ENCODE results near the gene CADPS.
"Not testable (repeated sequence)": the region's sequence is repeated elsewhere in the genome, so short reads cannot be mapped to it uniquely, and the experiment has no call there.

CADPS gene

DNA sequence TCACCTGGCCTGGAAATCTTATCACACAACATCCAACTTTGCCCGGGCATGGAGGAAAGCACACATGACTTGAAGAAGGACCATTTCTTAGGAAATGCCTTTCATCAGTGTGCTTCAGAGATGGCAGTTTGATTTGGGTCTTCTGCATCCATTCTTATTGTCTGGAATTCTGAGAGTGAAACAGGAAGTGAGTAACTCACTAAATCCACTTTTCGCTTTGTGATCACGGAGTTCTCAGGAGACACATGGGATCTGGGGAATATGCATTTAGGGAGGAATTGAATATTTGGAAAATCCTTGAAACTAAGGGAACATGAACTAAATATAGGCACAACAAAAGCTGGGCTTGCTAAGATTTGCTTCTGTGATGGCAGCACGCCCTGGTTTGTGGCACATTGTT is 289.4 kb downstream of the CADPS start:
- DNase-seq, result no peak

DNA sequence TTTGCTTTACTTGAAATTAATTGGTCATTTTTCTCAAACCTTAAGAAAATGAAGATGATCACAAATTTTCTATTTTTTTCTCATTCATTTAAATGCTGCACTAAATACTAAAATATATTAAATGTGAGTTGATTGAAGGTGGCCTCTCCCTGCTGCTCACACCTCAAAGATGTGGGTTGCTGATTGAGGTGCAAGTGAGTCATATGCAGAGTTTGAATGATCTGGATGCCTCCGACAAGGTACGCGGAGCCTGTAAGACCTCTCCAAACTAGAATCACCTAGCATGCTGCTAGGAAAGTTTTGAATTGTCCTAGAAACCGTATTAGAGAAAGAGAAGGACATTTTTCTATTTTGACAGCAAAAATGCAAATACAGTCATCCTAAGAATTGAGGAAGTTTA is 290.6 kb downstream of the CADPS start:
- DNase-seq, result no peak

DNA sequence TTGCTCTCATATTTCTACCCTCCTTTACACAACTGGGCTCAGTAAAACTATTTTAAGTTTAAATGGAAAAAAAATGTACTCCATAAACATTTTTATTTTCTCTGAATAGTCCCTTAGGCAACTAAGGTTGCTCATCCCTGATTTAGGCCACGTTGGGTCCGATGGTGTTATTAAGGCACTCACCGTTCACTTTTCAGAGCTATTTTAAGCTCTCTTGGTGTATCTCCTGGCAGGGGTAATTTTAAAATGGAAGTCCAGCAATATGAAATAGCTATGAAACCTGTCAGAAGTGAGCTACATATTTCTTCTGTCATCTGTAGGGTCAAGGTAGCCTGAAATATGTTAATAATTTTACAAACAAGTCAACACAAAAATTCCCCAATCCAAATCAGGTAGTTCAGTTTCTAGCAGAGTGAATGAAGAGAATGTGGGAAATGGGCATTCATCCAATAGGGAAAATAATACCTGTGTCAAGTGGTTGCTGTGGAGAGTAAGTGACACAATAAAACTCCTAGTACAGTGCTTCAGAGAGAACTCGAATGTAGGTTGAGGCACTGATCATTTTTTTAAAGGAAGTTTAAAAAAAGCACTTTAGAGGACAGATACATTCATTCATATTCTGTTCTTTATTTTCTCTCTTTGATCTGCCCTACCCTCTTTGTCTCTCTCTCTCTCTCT is 292.6 kb downstream of the CADPS start:
- DNase-seq, result no peak

DNA sequence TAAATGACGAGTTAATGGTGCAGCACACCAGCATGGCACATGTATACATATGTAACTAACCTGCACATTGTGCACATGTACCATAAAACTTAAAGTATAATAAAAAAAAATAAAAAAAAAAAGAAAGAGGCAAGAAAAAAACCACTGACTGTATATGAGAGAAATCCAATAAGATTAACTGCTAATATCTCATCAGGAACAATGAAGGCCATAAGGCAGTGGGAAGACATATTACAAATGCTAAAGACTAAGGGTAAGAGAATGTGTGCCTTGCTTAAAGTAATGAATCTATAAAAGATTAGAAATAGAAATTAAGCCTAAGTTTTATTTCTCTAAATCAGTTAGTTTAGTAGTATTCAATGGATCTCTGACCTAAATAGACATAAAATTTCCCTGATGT is 294.7 kb downstream of the CADPS start:
- not testable (repeated sequence) for DNase-seq

DNA sequence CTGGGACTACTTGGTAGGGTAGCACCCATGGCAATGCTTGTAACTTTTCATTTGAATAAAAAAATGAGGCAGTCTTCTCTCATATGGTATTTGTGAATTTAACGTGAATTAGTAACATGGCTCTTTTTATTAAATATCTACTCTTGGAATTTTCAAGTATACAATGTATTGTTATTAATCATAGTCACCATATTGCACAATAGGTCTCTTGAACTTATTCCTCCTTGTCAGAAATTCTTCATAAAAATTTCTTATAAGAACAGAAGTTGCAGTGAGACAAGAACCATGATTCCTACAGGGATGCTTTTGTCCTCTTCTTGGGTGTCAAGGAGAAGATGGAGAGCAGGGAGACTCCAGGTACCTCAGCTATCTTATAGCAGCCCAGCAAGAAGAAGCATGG is 298.1 kb downstream of the CADPS start:
- no peak for DNase-seq

DNA sequence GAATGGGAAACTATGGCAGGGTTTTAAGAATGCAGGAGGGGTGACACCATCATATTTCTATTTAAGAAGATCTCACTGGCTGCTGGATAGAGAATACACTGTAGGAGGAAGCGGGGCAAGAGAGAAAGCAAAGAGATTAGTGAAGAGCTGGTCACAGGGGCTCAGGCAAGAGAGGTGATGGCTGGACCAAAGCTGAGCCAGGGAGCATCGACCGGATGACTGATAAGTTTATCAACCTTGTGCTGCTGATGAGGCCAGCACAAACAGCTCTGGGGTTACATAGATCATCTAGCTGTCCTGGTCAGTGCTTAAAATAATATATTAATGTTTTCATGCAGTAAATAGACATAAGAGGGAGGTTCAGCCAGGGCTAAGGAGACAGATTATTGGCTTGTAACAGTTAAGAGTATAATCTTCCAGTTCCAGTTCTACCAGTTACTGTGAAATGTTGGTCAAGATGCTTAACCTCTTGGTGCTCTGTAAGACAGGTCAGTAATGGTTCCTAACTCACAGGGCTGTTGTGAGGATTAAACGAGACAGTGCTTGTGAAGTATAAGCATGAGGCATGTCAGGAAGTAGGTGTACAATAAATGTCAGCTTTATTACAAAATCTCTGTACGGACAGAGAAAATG is 300.8 kb downstream of the CADPS start:
- DNase-seq, result no peak

DNA sequence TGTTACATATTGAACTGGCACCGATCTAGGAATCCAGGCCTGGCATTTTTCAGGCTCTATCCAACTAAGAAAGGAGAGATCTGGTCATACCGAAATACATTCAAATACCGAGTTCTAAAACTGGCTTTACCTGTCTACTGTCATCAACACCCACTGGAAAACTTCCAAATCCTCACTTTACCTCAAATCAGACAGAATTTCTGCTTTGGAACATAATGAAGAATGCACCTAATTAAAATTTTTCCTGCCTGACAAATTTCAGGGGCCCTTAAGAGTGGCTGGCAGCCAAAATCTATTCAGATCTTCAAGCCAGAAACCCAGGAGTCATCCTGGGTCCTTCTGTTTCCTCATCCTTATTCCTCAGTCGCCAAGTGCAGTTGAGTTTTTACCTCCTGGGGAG is 303.3 kb downstream of the CADPS start:
- DNase-seq, result no peak

DNA sequence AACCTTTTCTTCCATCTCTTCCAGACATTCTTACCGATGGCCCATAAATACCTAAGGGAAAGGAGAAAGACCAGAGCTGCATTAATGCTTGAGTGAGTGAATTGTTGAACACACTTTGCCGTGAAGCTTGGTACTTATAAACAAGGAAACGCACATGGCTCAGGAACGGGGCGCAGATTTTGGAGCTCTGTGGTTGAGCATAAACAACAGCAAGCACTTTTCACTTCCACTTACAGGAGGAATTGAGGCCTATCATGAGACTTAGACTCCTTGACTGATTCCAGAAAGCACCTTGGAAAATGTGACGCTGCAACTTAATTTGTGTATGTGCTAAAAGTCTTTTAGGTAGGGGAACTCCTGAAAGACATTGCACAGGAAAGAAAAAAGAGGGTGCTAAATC is 304.3 kb downstream of the CADPS start:
- no peak for DNase-seq

DNA sequence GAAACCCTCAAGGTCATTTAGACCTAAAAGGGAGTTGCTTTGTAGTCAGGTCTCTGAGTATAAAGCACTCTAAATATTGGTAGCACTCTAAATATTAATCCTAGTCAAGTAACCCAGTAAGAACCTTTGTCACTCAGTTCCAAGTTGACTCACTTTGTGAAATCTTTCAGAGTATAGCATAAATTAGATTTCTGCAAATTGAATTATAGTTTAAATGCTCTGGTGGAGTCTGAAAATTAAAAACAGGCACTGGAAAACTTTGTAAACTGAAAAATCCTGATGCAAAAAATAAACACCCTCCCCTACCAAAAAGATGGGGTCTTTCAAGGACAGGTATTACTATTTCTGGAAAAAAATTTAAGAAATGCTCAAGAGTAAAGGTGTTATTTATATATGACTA is 305.6 kb downstream of the CADPS start:
- DNase-seq, result no peak

DNA sequence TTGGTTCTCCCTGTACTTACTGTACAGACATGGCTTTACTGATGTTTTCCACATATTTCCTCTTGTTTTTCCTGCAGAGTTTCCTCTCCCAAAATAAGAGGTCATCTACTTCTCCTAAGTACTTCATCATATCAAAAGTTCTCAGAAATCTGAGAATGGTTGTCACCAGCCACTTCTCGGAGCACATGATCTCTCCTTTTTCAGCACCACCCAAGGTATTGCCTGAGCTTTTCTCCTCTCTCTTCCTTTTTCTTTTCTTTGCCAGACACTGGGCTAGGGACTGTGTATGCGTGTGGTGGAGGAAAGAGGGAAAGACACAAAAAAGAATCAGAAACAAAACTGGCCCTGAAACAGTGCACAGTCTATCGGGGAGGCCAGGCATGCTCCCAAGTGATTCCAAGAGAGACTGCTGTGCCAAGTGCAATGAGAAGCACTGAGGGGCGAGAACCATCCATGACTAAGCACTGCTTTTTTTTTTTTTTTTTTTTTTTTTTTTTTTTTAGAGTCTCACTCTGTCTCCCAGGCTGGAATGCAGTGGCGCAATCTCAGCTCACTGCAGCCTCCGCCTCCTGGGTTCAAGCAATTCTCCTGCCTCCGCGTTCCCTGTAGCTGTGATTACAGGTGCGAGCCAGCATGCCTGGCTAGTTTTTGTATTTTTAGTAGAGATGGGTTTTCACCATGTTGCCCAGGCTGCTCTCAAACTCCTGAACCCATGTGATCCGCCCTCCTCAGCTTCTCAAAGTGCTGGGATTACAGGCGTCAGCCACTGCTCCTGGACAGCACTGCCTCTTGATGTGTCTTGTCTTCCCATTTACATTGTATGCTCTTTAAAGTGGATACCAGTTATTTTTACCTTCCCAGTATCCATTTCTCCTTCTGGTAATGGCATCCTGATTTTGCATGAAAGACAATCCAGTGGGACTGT is 307.9 kb downstream of the CADPS start:
- DNase-seq, result no peak

DNA sequence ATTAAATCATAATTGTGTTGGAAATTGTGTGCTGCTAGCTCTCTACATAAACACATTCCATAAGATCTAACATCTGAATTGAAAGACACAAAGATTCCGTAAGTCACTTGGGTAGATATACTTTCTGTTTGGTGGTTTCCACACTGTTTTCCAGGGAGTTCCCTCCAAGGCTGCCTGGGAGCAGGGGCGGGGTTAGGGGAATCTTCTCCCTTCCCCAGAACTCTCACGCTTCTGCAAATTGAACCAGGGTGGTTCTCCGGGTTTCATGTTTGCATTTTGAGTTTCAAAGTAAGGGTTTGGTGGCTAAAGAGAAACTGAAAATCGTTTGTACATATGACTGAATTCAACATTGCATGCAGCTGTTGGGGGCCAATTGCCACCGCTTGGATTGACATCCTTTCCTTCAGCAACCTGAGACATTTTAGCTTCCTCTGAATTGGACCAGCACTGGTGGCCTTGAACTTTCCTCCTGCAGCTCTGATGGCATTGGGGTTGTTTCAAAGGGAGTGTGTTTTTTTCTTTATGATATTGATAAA is 309.1 kb downstream of the CADPS start:
- no peak for DNase-seq

DNA sequence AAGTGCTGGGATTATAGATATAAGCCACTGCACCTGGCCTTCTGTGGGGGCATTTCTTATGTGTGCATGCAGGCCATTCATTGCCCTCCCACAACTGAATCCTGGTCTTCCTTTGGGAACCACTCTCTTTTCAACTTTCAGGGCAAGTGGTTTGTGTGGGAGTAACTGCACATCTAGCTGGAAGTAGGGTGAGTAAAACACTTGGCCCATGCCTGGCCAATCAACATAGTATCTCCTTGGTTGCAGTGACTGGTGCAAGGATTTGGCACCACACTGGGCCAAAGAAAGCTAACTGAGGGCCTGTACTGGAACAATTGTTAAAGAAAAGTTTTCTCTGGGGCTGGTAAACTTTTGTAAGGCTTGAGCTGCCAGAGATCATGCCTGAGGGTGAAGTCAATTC is 312.6 kb downstream of the CADPS start:
- DNase-seq, result no peak

DNA sequence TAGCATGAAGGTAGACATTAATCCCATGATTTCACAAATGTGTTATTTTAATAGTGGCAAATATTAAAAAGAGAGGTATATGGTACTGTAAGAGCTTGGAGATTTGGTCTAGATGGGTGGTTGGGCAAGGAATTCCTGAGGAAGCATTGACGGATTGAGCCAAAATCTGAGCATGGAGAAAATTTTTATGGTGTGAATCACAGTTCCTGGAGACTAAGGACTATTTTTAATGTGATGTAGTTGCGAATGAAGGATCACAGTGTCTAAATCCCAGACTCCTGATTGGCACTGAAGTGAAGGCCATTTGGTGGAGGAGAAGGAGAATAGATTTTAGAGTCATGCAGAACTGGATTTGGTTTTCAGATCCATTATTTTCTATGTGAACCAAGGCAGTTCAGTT is 313.2 kb downstream of the CADPS start:
- no peak for DNase-seq

DNA sequence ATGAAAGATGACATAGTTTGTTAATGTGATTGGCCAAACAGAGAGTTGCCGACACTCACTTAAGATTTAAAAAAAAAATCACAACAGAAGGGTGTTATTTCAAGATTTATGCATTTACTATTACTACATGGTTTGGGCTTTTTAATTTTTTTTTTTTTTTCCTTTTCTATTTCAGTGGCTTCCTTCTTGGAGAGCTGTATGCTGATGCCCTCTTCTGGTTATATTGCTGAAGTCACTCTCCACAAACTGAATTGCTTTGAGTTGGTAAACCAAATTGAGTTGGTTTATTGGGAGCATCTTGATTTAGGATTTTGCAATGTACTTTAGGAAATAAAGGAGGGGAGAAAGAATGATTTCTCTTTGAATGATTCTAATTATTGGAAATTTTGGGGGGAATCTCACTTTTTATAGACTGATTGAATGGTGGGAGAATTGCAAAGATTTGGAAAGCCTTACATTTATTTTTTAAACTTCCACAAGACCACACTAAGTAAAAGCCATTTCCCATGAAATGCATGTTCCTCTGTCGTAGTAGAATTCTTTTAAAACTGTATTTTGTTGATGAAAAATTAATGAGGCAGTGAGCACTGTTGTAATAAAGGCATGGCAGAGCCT is 315.3 kb downstream of the CADPS start:
- DNase-seq, result no peak

DNA sequence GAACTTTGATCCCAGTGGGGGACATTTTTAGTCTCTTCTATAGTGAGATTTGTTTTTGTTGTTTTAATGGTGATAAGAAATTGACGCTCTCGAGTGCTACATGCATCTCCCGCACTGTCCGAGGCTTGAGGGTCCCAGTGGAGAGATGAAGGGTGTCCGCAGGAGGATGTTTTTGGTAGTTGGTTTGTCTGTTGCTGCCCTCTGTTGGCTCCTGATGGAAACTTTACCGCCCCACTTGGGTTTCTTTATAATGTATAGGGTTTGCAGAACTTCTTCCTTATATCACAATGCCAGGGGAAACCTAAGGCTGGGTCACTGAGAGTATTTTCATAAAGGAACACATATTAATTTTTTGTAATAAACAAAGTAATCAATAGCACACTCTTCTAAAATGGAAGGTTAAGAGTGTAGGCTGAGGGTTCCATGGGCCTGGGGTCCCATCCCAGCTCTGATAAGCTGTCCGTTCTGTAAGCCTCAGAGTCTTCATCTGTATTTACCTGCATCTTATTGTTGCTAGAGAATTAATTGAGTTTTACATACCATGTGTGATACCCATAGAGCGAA is 316.6 kb downstream of the CADPS start:
- no peak for DNase-seq

DNA sequence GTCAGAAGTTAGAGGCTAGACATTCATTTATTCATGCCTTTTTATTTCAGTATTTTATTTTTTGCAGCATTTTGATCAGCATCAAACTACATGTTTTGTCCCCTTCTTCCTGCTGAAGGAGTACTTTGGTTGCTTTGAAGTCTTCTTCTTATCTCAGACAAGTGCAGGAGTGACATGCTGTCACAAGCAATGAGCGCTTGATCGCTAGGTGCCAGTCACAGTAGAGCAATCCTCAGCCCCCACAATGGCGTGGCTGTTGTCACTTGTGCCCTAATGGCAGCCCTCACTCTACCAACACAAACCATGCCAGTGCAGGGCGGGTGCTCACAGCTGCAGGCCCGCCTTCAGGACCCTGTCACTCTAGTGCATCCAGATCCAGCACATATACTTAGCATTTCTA is 317.2 kb downstream of the CADPS start:
- DNase-seq, result no peak

DNA sequence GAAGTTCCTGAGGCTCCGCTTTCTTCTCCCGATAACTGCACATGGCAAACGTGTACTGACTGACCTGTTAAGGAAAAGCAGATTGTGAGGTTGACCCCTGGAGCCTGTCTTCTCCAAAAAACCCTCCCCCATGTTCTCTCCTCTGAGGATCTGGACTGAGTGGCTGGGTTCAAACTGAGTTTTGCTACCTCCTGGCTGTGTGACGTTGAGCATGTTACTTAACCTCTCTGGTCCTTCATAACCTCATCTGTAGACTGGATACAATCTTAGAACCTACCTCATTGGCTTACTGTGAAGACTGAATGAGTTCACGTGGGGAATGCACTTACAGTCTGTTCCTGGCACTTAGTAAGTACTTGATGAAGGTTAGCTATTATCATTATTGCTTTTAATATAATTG is 317.8 kb downstream of the CADPS start:
- no peak for DNase-seq

DNA sequence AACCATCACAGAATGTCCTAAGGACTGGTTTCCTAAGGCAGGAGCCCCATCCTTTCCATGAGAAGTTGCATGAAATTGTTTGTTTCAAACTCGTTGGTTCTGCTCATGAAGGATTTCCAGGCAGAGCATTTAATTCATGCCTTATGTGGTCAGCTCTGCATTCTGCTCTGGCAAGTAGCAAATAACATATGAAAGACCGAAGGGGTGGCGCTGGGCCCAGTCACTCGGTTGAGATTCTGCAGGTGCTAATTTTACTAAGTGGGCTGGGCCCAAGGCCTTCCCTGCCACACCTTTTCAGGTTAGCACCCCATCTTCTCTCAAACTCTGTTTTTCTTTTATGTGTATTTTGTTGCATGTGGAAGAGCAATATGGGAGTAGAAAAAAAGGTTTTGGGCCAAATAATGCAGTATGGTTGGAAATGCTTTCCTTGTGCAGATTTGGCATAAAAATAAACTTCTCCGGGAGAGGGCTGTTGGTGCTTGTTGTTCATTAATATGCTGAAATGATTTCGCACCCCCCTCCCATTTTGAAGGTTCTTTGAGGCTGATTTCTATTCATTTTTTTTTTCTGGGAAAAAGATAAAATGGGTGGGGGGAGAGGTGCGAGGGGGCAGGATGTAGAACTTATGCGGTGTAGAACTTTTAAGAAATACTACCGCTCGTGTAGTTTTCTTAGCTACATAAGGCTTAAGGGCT is 318.9 kb downstream of the CADPS start:
- DNase-seq, result no peak

DNA sequence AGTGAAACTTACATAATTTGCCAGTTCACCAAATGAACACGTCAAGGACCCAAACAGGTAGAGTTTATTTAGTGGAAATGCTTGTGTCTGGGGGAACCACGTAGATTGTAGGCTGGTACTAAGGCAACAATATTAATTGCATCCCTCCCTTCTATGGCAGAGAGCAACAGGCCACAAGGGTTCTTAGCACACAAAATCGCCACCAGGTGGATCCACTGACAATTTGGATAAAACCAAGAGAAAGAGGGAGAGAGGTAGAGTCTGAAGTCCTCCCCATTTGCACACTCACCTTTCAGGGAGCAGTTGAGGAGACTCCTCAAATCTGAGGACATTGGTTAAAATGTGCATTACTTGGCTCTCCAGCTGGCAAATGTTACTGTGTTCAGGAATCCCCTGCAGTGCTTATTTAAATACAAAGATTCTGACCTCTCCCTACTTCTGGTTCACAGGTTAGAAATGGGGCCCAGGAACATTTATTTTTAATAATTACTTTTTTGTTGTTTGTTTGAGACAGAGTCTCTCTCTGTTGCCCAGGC is 320.9 kb downstream of the CADPS start:
- DNase-seq, result no peak

DNA sequence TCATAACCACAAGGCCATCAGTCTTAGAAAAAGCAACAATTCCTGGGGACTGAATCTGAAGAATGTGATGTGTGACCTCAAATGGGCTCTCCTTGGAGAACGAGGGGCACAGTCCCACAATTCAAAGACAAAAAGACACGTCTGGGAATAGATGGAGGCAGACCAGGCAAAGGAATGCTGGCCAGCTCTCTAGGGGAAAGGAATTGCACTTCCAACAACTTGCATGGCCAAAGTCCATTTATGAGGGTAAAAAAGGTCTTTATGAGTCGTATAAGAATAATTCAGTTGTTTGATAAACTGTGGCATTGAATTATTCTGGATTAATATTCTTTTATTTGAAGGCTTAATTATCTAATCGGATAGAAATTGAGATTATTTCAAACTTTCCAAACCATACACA is 321.4 kb downstream of the CADPS start:
- DNase-seq, result no peak

DNA sequence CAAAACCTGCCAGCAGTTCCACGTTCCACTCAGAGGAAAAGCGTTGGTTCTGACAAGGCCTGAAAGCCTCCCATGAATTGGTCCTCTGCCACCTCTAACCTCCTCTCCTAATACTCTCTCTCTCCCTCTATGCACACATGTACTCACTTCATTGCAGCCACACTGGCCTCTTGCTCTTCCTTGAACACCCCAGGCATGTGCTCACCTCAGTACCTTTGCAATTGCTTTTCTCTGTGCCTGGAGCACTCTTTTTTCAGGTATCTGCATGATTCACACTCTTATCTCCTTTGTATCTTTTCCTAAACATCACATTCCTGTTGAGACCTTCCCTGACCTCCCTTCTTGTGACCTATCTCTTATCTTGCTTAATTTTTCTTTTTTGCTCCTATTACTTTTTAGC is 323.7 kb downstream of the CADPS start:
- no peak for DNase-seq

DNA sequence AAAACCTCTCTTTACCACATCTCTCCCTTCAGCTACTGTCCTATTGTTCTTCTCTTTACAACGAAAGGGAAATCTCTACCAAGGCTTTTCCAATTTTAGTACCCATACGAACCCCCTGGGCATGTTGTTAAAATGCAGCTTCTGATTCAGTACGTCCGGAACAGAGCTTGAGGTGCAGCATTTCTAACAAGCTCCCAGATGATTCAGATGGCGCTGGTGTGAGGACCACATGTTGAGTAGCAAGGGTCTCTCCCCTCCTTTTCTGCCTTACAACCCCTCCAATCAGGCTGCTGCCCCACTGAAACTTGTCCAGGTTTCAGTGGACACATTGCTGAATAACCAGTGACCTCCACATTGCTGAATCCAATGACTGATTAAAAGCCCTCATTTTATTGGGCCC is 324.8 kb downstream of the CADPS start:
- DNase-seq, result no peak

Measured in T1000 (cell line).